Measurements from ENCODE around the gene ARHGAP26.

Gene ARHGAP26

GRCh38 chr5:142892021-142892420, 121.8 kb downstream of the ARHGAP26 start:
- H3K79me2 ChIP-seq (ENCODE audit: insufficient read depth, low read depth): no peaks in the 10 kb centered on the region
- H3K9ac ChIP-seq: no peak overlapping the region
- no peaks in the 10 kb centered on the region for H3K27me3 ChIP-seq (ENCODE audit: insufficient read depth, low read depth)
- no peak overlapping the region for H3K4me2 ChIP-seq
- no peak overlapping the region for H3K27ac ChIP-seq
- H3K4me3 ChIP-seq (IDR thresholded peaks at IDR 0.05; ENCODE audit: insufficient read depth, low read depth, low read length): no peak overlapping the region
- H4K20me1 ChIP-seq (ENCODE audit: insufficient read depth): no peaks in the 10 kb centered on the region
- no peaks in the 10 kb centered on the region for H3K4me1 ChIP-seq (ENCODE audit: low read depth, poor library complexity, severe bottlenecking)
- no peaks in the 10 kb centered on the region for H3K36me3 ChIP-seq (ENCODE audit: insufficient read depth)
- no peak for TF ChIP-seq CTCF (conservative IDR thresholded peaks at IDR 0.05; ENCODE audit: low read depth, low read length)
- no peak overlapping the region for H2AFZ ChIP-seq (ENCODE audit: low read depth)

GRCh38 chr5:142894315-142894714, 124.1 kb downstream of the ARHGAP26 start:
- Histone ChIP-seq H3K79me2 (ENCODE audit: insufficient read depth, low read depth) (no peaks in the 10 kb centered on the region), H2AFZ (ENCODE audit: low read depth) (no peak overlapping the region), H3K4me1 (ENCODE audit: low read depth, poor library complexity, severe bottlenecking) (no peaks in the 10 kb centered on the region), H3K4me2 (no peak overlapping the region), H4K20me1 (ENCODE audit: insufficient read depth) (no peaks in the 10 kb centered on the region), H3K4me3 (IDR thresholded peaks at IDR 0.05; ENCODE audit: insufficient read depth, low read depth, low read length) (no peak overlapping the region), H3K27ac (no peak overlapping the region), H3K27me3 (ENCODE audit: insufficient read depth, low read depth) (no peaks in the 10 kb centered on the region), H3K36me3 (ENCODE audit: insufficient read depth) (no peaks in the 10 kb centered on the region), H3K9ac (no peak overlapping the region)
- TF ChIP-seq CTCF (conservative IDR thresholded peaks at IDR 0.05; ENCODE audit: low read depth, low read length): no peak

GRCh38 chr5:142894749-142895148, 124.6 kb downstream of the ARHGAP26 start:
- Histone ChIP-seq H4K20me1 (ENCODE audit: insufficient read depth) (no peaks in the 10 kb centered on the region), H3K36me3 (ENCODE audit: insufficient read depth) (no peaks in the 10 kb centered on the region), H3K4me1 (ENCODE audit: low read depth, poor library complexity, severe bottlenecking) (no peaks in the 10 kb centered on the region), H3K4me3 (IDR thresholded peaks at IDR 0.05; ENCODE audit: insufficient read depth, low read depth, low read length) (no peak overlapping the region), H3K79me2 (ENCODE audit: insufficient read depth, low read depth) (no peaks in the 10 kb centered on the region), H3K27ac (no peak overlapping the region), H3K27me3 (ENCODE audit: insufficient read depth, low read depth) (no peaks in the 10 kb centered on the region), H3K4me2 (no peak overlapping the region), H3K9ac (no peak overlapping the region), H2AFZ (ENCODE audit: low read depth) (no peak overlapping the region)
- TF ChIP-seq CTCF (conservative IDR thresholded peaks at IDR 0.05; ENCODE audit: low read depth, low read length): no peak

GRCh38 chr5:142896325-142897007, 126.3 kb downstream of the ARHGAP26 start:
- H3K27ac ChIP-seq: no peak overlapping the region
- H3K27me3 ChIP-seq (ENCODE audit: insufficient read depth, low read depth): no peaks in the 10 kb centered on the region
- H3K4me3 ChIP-seq (IDR thresholded peaks at IDR 0.05; ENCODE audit: insufficient read depth, low read depth, low read length): no peak overlapping the region
- no peaks in the 10 kb centered on the region for H4K20me1 ChIP-seq (ENCODE audit: insufficient read depth)
- no peak for TF ChIP-seq CTCF (conservative IDR thresholded peaks at IDR 0.05; ENCODE audit: low read depth, low read length)
- no peak overlapping the region for H2AFZ ChIP-seq (ENCODE audit: low read depth)
- H3K79me2 ChIP-seq (ENCODE audit: insufficient read depth, low read depth): no peaks in the 10 kb centered on the region
- no peaks in the 10 kb centered on the region for H3K36me3 ChIP-seq (ENCODE audit: insufficient read depth)
- no peaks in the 10 kb centered on the region for H3K4me1 ChIP-seq (ENCODE audit: low read depth, poor library complexity, severe bottlenecking)
- H3K4me2 ChIP-seq: no peak overlapping the region
- no peak overlapping the region for H3K9ac ChIP-seq
